ENCODE results near the gene CAPN12.

The CAPN12 gene

GRCh38 chr19:38712161-38712748 is 32.0 kb downstream of the CAPN12 start:
- Mint-ChIP-seq H3K4me3 (no peak overlapping the region), H3K9me3 (no peaks in the 10 kb centered on the region), H3K36me3 (ENCODE audit: insufficient read depth) (peaks cover 67% of the 10 kb centered on the region), H3K27ac (no peak overlapping the region), H3K4me1 (ENCODE audit: low read depth in 2 of 2) (peaks cover 0 to 7% of the 10 kb centered on the region in 2 donors), H3K27me3 (no peaks in the 10 kb centered on the region)
- ATAC-seq (replicated peaks) (no peak), DNase-seq (no peak)

- Mint-ChIP-seq H3K36me3 (ENCODE audit: insufficient read depth) (peaks cover 70% of the 10 kb centered on the region), H3K27me3 (no peaks in the 10 kb centered on the region), H3K9me3 (no peaks in the 10 kb centered on the region), H3K4me3 (no peak overlapping the region), H3K4me1 (ENCODE audit: low read depth in 2 of 2) (peaks cover 0 to 7% of the 10 kb centered on the region in 2 donors), H3K27ac (no peak overlapping the region)
- ATAC-seq (replicated peaks) (no peak), DNase-seq (no peak)
Measured at GRCh38 chr19:38711726-38712153, 32.5 kb downstream of the CAPN12 start.

GRCh38 chr19:38710928-38711725 is 33.1 kb downstream of the CAPN12 start:
- H3K9me3 Mint-ChIP-seq = no peaks in the 10 kb centered on the region
- no peaks in the 10 kb centered on the region for H3K27me3 Mint-ChIP-seq
- H3K36me3 Mint-ChIP-seq (ENCODE audit: insufficient read depth) = peaks cover 70% of the 10 kb centered on the region
- peaks cover 0 to 6% of the 10 kb centered on the region in 2 donors for H3K4me1 Mint-ChIP-seq (ENCODE audit: low read depth in 2 of 2)
- DNase-seq (no peak), ATAC-seq (replicated peaks) (no peak)
- H3K4me3 Mint-ChIP-seq = no peak overlapping the region
- peak overlapping the region; percentile 68 to 74 for H3K27ac Mint-ChIP-seq

GRCh38 chr19:38710416-38710702 is 33.9 kb downstream of the CAPN12 start:
- Mint-ChIP-seq H3K4me1 (ENCODE audit: low read depth in 2 of 2) (peaks cover 0 to 6% of the 10 kb centered on the region in 2 donors), H3K36me3 (ENCODE audit: insufficient read depth) (peaks cover 71% of the 10 kb centered on the region), H3K27ac (peak overlapping the region; percentile 68 to 74)

GRCh38 chr19:38709671-38710415 is 34.4 kb downstream of the CAPN12 start:
- H3K4me3 Mint-ChIP-seq = no peak overlapping the region
- no peaks in the 10 kb centered on the region for H3K9me3 Mint-ChIP-seq
- H3K27me3 Mint-ChIP-seq = no peaks in the 10 kb centered on the region
- peak overlapping the region; percentile 68 to 74 for H3K27ac Mint-ChIP-seq
- ATAC-seq (replicated peaks) = no peak
- peaks cover 0 to 6% of the 10 kb centered on the region in 2 donors for H3K4me1 Mint-ChIP-seq (ENCODE audit: low read depth in 2 of 2)
- DNase-seq = no peak
- H3K36me3 Mint-ChIP-seq (ENCODE audit: insufficient read depth) = peaks cover 70% of the 10 kb centered on the region

More at GRCh38 chr19:38710416-38710702, 33.9 kb downstream of the CAPN12 start:
- Mint-ChIP-seq H3K4me3 (no peak overlapping the region), H3K27me3 (no peaks in the 10 kb centered on the region), H3K9me3 (no peaks in the 10 kb centered on the region)
- no peak for ATAC-seq (replicated peaks)
- DNase-seq = no peak

GRCh38 chr19:38709119-38709518 is 35.2 kb downstream of the CAPN12 start:
- ATAC-seq (replicated peaks) (no peak), DNase-seq (no peak)
- Mint-ChIP-seq H3K9me3 (no peaks in the 10 kb centered on the region), H3K27ac (peak overlapping the region in 1 of 2 donors; percentile 72), H3K4me1 (ENCODE audit: low read depth in 2 of 2) (peaks cover 3 to 4% of the 10 kb centered on the region in 2 donors), H3K4me3 (no peak overlapping the region), H3K27me3 (no peaks in the 10 kb centered on the region), H3K36me3 (ENCODE audit: insufficient read depth) (peaks cover 70% of the 10 kb centered on the region)

GRCh38 chr19:38708413-38709024 is 35.8 kb downstream of the CAPN12 start:
- Mint-ChIP-seq H3K4me3 (no peak overlapping the region), H3K27me3 (no peaks in the 10 kb centered on the region), H3K36me3 (ENCODE audit: insufficient read depth) (peaks cover 69% of the 10 kb centered on the region), H3K27ac (peak overlapping the region; percentile 72 to 90), H3K4me1 (ENCODE audit: low read depth in 2 of 2) (peaks cover 6% of the 10 kb centered on the region in 2 donors), H3K9me3 (no peaks in the 10 kb centered on the region)
- DNase-seq = no peak
- no peak for ATAC-seq (replicated peaks)

- Mint-ChIP-seq H3K27ac (peak overlapping the region; percentile 75 to 90), H3K9me3 (no peaks in the 10 kb centered on the region), H3K27me3 (no peaks in the 10 kb centered on the region), H3K4me3 (no peak overlapping the region), H3K36me3 (ENCODE audit: insufficient read depth) (peaks cover 74% of the 10 kb centered on the region), H3K4me1 (ENCODE audit: low read depth in 2 of 2) (peaks cover 6 to 7% of the 10 kb centered on the region in 2 donors)
- ATAC-seq (replicated peaks) = no peak
- no peak for DNase-seq
Measured at GRCh38 chr19:38707512-38708114, 36.7 kb downstream of the CAPN12 start.

- Mint-ChIP-seq H3K27me3 (no peaks in the 10 kb centered on the region), H3K27ac (peak overlapping the region; percentile 68 to 75), H3K9me3 (no peaks in the 10 kb centered on the region), H3K36me3 (ENCODE audit: insufficient read depth) (peaks cover 74% of the 10 kb centered on the region), H3K4me3 (no peak overlapping the region), H3K4me1 (ENCODE audit: low read depth in 2 of 2) (peaks cover 6 to 7% of the 10 kb centered on the region in 2 donors)
- ATAC-seq (replicated peaks) = no peak
- DNase-seq = no peak
Measured at GRCh38 chr19:38706792-38707511, 37.3 kb downstream of the CAPN12 start.

GRCh38 chr19:38705197-38706019 is 38.9 kb downstream of the CAPN12 start:
- Mint-ChIP-seq H3K4me1 (ENCODE audit: low read depth in 2 of 2) (peaks cover 6 to 7% of the 10 kb centered on the region in 2 donors), H3K36me3 (ENCODE audit: insufficient read depth) (peaks cover 69% of the 10 kb centered on the region), H3K27me3 (no peaks in the 10 kb centered on the region), H3K9me3 (no peaks in the 10 kb centered on the region), H3K27ac (peak overlapping the region; percentile 68 to 75), H3K4me3 (no peak overlapping the region)
- ATAC-seq (replicated peaks) (no peak), DNase-seq (no peak)

GRCh38 chr19:38704488-38705026 is 39.7 kb downstream of the CAPN12 start:
- DNase-seq = no peak
- no peak overlapping the region for H3K4me3 Mint-ChIP-seq
- no peak for ATAC-seq (replicated peaks)
- H3K9me3 Mint-ChIP-seq = no peaks in the 10 kb centered on the region
- H3K4me1 Mint-ChIP-seq (ENCODE audit: low read depth in 2 of 2) = peaks cover 6 to 9% of the 10 kb centered on the region in 2 donors
- peak overlapping the region; percentile 23 to 31 for H3K27ac Mint-ChIP-seq
- no peaks in the 10 kb centered on the region for H3K27me3 Mint-ChIP-seq
- peaks cover 66% of the 10 kb centered on the region for H3K36me3 Mint-ChIP-seq (ENCODE audit: insufficient read depth)

- ATAC-seq (replicated peaks) (no peak), DNase-seq (no peak)
- Mint-ChIP-seq H3K4me3 (no peak overlapping the region), H3K27me3 (no peaks in the 10 kb centered on the region), H3K9me3 (no peaks in the 10 kb centered on the region), H3K36me3 (ENCODE audit: insufficient read depth) (peaks cover 56% of the 10 kb centered on the region), H3K4me1 (ENCODE audit: low read depth in 2 of 2) (peaks cover 15% of the 10 kb centered on the region in 2 donors), H3K27ac (peak overlapping the region in 1 of 2 donors; percentile 8)
Measured at GRCh38 chr19:38703509-38703908, 40.8 kb downstream of the CAPN12 start.

Data from effector memory CD8-positive, alpha-beta T cell (primary cell).